GM18870 (cell line): Measurements from ENCODE around the gene KATNAL1.

Source experiments
- ATAC-seq: cut with Tn5 transposase; IDR thresholded peaks from one replicate; pipeline ENCODE4 v1.9.1; 2021; ENCODE audit warnings: moderate library complexity; ENCODE audit not compliant: unreplicated experiment

KATNAL1 gene

DNA sequence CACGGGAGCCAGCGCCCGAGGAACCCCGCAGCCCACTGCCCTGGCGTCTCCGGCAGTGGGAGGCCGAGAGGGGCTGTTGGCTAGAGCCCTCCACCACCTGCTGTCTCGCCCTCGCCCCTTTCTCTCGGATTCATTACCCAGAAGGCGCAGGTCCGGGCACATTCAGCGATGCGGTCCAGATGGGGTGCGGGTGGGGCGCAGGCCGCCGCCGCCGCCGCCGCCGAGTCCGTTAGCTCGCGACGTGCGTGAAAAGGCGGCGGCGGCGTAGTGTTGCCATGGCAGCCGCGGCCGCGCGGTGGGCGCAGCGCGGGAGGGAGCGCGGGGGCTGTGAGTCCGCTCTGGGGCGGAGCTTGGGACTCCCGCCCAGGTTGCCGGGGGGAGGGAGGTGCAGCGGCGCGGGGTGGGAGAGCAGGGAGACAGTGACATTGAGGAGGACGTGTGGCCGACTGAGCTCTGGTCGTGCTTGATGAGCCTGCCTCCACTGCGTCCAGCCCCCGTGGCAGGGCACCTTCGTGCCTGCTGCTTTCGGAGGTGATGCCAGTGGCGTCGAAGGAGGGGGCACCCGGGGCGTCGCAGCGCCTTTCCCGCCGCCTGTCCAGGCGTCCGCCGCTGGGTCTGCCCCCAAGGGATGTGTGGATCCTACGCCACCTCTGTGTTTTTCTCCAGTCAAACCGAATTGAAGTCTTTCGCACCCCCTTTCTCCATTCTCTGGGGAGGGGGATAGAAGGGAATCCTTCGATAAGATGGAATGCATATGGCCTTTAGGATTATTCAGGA is at the start of gene KATNAL1:
Gene KATNAL1 (minus strand): TSS at position 358 of the 777 bp plus-strand sequence. CDS start 23,774 bp downstream, outside the sequence.
- peak; percentile 13 for ATAC-seq

DNA sequence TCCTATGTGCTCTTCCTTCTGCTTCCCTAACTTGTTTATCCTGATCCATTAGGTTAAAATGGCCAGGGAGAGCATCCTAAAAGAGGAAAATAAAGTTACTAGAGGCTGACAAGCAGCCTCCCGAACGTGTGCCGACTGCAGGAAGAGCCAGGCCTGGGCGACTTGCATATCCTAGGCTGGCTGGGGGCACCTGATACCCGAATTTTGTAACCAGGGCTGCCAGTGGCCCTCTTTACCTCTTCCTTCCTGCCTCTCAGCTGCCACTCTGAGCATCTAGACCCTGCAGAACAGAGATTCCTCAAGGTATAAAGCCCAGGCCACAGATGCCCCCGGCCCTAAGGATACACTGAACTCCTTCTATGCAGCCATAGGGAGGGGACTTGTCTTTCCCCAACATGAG is 48.5 kb upstream of the KATNAL1 start:
- no peak for ATAC-seq

DNA sequence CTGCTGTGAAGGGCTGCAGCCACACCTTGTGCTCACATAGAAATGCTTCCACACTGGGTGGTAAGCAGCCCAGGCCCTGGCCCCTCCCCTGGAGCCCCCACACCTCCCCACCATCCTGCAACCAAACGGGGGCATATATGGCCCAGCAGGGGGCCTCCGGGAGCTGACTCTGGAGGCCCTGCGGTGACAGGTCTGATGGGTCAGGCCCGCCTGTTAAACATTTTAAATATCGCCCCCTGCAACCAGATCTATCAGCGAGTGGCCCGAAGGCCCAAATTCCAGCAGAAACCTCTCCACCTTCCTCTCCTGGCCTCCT is 48.0 kb upstream of the KATNAL1 start:
- ATAC-seq: no peak

DNA sequence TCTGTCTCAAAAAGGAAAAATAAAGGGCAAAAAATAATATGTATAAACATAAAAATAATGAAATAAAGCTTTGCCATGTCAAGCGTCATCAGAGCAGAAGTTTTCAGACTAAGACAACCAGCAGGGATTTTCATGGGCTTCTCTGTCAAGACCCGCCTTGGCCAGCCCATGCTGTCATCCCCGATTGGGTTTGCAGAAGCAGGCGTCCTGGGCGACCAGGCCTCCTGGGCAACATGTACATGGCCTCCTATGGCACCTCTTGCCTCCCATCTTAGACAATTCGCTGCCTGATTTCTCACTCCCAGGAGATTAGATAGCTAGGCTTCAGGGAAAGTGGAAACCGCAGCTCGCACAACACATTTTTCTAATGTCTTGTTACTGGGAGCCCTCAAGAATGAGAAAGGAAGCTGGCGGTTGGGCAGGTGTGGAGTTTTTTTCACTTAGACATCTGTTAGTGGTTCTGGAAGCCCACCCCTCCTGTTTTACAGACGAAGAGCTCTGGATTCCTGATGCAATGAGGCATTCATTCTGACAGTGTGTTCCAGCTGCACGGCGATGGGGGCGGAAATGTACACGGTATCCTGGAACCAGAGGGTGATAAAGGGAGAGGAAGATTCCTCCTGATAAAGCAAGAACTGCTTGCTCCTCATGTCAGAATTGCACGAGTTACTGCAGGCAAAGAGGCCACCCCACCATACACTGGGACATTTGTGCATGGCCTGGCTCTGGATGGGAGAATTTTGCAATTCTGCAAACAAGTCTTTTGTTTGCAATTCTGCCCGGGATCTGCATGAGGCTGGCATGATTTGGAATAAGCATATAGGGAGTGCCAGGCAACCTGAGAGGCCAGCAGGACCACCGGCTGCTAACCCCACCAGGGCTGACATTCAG is 47.4 kb upstream of the KATNAL1 start:
- no peak for ATAC-seq

DNA sequence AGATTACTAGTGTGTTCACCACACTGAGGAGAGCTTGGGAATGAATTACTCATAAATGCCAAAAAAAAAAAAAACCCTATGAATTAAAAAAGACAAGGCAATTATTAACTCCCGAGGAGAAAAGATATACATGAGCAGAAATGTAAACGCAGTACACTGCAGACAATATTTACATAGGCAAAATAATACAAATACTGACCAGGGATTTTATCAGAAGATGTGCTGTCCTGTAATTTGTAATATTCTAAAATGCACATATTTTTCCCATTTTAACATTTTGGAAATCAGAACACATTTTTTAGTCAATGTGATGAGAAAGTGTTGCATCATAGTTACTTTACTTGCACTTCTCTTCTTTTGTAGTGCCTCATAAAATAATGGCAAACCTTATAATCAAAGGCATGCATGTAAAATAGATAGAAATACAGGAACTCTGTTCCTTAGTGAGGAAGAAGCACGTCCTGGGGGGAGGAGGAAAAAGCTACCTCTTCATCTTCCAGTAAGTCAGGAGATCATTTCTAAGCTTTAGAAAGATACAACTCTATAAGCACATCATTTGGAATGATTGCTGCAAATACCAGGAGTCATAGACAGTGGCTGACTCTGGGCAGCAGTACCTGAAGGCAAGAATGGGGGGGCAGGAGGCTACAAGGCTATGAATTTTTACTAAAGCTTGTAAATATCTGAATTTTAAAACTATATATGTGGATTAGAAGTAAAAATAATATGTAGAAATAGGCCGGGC is 46.3 kb upstream of the KATNAL1 start:
- ATAC-seq: no peak

DNA sequence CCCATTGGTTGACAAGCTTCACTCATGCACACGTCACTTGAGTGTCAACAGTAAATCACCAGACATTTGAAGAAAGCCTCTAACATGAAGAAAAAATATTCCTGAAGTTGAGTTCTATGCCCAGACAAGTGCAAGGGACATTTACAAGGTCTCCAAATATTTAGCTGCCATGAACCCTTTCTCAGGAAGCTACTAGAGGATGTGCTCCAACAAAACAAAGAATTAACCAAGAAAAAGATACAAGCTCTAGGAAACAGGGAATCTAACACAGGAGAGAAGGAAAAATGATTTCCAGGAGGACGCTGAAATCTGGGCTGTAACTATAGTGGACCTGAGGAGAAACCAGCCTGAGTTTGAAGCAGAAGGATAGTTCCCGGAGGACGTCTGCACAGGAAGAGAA is 45.7 kb upstream of the KATNAL1 start:
- no peak for ATAC-seq

DNA sequence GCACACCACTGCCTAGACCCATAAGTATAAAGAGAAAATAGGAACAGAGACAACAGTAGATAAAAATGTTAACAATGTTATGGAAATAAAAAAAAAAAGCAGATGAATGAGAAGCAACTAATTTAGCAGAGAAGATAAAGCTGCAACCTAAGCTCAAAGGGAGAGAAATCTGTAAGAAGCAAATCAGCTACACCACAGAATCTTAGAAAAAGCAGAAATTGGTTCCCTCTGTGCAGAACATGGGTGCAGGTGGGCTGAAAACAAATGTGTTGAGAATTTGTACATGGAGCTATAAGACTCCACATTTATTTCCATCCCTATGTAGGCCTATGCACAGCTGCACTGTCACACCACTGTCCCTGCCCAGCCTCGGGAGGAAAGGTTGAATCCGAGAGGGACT is 44.8 kb upstream of the KATNAL1 start:
- no peak for ATAC-seq

DNA sequence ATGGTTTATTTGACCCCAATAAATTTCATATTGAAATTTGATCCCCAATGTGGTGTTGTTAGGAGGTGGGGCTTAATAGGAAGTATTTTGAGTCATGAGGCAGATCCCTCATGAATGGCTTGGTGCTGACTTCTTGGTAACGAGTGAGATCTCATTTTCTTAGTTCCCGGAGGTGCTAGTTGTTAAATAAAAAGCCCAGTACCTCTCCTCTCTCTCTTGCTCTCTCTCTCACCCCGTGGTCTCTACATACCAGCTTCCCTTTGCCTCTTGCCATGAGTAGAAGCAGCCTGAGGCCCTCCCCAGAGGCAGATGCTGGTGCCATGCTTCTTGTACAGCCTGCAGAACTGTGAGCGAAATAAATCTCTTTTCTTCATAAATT is 39.4 kb upstream of the KATNAL1 start:
- ATAC-seq: no peak

DNA sequence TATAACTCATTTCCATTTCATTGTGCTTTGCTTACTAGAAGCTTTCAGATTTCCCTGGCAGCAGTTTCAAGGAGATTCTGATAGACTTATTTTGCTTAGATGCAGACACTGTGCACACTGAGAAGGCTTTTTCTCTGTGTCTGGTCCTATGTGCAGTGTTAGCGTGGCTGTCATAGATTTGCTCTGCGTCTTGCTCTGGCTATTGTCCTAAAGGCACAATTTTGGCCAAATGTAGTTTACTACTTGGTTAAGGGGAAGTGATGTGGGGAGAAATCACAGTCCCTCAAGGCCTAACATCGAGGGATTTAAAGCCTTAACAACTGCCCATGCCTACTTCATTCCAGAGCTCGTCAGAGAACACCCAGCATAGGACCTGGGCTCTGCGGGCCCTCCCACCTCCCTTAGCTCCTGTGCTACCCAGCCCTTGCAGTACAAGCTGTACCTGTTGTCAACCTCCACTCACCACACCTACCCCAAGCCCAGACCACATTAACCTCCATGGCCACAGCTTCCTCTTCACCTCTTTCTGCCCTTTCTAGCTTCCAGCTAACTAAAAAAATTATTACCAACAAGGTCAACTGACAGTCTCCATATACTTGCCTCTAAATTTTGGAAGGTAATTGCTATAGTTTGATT is 38.9 kb upstream of the KATNAL1 start:
- ATAC-seq: peak; percentile 55

DNA sequence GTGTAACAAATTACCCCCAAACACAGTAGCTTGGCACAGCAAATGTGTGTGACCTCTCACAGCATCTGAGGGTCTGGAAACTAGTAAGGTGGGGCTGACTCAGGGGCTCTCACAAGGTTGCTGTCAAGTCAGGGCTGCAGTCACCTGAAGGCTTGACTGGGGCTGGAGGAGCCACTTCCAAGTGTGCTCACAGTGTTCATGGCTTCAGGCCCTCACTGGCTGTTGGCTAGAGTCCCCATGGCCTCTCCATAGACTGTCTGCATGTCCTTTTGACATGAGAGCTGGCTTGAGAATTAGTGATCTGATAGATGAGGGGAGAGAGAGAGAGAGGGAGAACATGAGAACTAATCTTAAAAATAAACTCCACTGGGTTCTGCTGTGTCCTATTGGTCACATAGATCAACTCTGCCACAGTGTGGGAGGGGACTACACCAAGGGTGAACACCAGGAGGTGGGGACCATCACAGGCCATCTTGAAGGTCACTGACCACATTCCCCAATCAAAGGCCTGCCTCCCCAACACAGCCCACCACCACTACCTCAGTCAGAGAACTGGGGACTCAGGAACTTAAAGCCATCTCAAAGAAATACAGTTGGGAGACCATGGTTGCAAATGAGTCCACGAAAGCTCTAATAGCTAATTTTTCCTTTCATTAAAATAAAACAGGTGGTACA is 38.2 kb upstream of the KATNAL1 start:
- ATAC-seq: no peak

DNA sequence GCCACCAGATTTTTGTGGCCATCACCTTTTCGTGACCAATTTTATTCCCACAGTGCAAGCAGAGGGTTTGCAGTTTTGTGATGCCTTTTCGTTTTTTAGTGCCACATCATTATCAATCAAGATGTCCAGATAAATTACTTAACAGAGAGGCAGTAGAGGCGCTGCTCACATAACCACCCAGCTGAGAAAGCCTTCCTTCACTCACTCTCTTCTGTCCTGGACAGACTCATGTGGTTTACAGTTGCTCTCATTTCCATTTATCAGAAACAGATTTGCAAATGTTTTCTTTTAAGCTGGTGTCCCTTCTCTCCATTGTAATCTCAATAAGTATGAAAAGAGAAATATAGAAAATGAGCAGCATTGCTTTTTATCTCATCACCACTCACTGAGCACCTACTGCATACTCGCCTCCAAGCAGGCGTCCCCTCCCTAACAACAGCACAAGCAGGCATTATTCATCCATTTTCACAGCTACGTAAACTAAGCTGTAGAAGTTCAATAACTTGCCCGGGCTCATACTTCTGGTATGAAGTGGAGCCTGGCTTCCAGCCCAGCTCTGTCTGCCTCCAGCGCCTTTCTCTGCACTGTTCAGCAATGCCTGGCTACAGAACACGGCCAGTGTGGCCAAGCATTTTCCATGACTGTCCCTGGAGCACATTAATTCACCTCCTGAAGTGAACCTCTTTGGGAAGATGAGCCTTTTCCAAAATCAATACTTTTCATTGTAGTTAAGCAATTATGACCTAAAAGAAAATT is 34.6 kb upstream of the KATNAL1 start:
- ATAC-seq: no peak

DNA sequence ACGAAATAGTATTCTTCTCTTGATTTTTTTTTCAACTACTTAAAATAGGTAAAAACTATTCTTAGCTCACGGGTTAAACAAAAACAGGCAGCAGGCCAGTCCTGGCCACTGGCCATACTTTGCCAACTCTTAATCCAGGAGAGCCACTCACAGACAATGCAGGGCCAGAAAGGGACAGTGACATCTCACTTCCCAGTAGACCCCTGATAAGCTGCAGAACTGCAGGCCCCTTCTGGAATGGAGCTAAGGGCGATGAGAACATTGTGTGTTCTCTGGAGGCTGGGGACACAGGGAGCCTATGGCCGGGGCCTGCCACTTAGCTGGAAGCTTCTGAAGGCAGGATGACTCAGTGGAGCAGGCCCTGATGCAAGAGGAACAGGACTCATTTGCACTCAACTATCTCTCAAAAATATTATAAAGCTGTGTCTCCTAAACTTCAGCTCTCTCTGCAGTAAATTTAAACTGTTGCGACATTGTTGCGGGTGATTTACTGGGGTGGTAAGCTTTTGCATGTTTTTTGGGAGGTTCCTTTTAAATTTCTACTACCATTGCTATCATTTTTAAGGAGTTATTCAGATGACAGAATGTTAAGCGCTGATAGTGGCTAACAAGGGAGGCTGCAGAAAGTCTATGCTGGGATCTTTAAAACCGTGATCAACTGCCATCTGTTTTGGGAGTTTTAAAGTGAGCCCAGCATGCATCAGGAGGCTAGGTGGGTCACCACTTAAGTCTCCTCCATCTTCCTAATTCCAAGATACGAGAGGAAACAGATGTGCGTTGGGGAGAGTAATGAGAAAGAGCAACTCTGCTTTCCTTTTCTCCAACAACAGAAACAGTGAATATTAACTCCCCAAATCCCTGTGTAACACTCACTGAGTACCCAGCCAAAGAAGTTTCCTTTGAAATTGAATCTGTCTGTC is 33.2 kb upstream of the KATNAL1 start:
- no peak for ATAC-seq

DNA sequence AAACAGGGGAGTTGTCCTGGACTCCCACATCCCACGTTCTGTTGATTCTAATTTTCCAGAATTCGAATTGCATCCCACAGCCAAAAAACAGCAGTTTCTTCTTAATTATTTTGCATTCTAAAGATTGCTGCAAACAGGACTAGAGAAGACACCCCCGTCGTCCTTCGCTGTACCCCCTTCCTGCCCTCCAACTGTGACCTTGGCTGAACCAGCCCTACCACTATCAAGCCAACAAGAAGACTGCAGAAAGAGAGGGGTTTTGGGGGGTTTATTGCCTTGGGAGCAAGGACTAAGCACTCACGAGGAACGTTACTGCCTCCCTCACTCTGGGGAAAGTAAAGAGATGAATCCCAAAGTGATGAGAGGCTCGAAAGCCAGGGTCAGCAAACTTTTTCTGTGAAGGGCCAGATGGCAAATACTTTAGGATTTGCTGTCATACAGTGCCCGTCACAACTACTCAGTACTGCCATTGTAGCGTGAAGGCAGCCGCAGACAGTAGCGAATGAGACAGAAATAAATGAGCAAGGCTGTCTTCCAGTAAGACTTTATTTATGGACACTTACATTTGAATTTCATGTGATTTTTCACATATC is 32.5 kb upstream of the KATNAL1 start:
- ATAC-seq: no peak

DNA sequence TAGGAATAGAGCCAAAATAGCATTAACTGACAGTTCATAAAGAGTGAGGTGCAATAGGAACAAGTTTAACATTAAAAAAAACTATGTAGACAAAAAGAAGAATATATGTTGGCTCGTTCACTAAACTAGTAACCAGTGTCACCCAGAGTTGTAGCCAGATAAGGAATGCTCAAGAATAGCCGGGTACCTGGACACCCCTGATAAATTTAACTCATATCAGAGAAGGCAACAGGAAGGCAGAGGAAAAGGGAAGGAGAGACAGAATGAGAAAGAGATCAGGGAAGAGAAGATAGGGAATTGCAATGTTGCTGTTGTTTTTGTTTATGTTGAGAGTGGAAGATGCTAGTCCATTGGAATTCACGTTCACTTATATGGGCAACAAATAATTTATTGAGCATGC is 31.6 kb upstream of the KATNAL1 start:
- no peak for ATAC-seq

DNA sequence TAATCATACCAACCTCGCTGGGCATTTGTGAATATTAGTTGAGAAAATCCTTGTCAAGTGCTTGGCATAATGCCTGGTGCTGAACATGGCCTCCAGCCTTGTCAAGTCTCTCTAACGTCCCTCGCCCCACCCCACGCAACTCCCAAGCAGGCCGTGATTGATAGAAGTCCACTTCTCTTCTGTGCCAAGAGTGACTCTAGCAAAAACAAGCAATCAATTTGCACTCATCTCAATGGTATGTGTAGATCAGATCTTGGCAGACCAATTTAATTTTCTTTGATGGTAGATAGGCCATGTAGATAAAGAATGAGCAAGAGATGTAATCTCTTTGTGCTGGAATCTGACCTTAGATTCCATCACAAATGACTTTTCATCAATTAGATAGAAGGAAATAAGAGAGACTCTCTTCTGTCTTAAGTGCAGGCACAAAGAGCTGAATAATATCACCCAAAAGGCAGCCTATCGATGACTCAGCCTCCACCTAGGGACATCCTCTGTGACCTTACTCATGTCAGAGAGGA is 31.0 kb upstream of the KATNAL1 start:
- no peak for ATAC-seq

DNA sequence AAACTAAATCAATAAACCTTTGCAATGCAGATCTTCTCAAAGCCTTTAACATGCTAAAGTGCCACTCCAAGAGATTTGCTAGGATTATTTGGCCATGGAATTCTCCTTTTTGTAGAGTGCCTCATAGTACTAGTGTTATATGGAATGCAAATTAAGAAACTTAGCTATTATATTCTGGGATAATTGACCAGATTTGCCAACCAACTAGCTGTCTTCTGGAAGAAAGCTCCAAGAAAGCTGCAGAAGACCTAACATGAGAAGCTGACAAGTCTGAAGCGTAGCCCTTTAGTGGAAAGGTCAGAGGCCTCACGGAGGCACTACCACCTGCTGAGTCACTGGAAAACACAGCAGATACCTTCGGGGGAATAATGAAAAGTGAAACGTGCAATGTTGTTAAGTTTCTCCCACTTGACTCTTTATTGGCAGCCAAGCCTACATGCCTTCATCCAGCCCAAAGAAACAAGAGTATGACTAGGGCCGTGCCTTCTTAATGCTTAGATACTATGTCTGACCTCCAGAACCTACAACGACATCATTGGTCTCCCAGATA is 29.8 kb upstream of the KATNAL1 start:
- ATAC-seq: no peak

DNA sequence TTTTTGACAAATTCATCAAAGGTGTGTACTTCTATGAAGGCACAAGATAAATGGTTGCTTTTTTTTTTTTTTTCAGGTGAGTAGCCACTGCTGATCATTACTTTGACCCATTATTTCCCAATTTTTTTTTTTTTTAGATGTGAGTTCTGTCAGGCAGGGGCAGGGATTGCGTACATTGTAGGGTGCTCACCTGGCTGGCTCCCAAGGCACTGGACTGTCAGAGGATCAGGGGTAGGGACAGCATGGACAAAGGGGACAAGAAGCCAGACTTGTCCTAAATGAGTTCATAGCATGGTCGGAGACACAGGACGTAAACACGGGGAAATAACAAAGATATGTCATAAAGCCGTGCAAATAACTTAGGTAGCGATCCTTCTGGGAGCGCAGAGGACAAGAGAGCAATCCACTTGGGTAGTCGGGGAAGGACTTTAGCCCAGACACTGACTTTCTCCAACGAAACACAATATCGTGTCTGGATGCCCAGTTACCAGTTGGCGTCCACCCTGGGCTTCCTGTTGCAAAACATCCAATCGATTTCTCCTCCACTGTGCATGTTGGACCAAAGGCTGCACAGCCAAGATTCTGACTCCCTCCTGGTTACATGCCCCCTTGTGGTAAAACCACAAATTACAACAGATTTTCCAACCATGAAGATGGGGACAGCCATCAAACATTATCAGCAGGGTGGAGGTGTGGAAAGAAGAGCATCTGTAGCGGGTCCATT is 27.5 kb upstream of the KATNAL1 start:
- no peak for ATAC-seq
